VCaP (cell line): ENCODE data around the gene RELT.

ENCODE experiments used
- H3K27ac ChIP-seq: fragments of 450-650 bp; 2 replicates; pipeline ENCODE4 v1.5.1; 2017
- TF ChIP-seq, protein P1 (sequence below): fragments of 450-650 bp; conservative IDR thresholded peaks from 2 replicates; pipeline ENCODE4 v1.5.1; 2017; ENCODE audit warnings: mild to moderate bottlenecking, moderate library complexity

Gene RELT

DNA sequence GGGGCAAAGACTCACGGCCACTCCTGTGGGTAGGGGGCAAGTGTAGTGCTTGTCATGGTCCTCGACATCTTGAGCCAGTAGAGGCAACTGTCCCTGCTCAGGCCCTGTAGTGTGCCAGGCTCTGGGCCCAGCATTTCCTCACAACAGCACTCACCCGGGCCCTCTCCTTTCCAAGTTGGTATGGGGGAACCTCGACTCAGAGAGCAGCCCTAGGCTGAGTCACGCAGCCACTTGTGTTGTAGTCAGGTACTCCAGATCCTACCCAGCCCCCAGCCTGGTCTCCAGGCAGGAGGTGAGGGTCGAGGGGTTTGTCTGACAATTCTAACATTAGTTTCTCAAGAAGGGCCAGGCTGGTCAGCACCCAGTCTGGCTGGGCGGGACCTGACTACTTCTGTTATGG lies 4.1 kb downstream of the RELT start:
- TF ChIP-seq, protein P1, sequence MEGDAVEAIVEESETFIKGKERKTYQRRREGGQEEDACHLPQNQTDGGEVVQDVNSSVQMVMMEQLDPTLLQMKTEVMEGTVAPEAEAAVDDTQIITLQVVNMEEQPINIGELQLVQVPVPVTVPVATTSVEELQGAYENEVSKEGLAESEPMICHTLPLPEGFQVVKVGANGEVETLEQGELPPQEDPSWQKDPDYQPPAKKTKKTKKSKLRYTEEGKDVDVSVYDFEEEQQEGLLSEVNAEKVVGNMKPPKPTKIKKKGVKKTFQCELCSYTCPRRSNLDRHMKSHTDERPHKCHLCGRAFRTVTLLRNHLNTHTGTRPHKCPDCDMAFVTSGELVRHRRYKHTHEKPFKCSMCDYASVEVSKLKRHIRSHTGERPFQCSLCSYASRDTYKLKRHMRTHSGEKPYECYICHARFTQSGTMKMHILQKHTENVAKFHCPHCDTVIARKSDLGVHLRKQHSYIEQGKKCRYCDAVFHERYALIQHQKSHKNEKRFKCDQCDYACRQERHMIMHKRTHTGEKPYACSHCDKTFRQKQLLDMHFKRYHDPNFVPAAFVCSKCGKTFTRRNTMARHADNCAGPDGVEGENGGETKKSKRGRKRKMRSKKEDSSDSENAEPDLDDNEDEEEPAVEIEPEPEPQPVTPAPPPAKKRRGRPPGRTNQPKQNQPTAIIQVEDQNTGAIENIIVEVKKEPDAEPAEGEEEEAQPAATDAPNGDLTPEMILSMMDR = no peak
- peak overlapping the region; percentile 34 for H3K27ac ChIP-seq

GRCh38 chr11:73380897-73381410 lies 4.8 kb downstream of the RELT start:
- H3K27ac ChIP-seq = no peak overlapping the region
- TF ChIP-seq, protein P1 = no peak

- TF ChIP-seq, protein P1 = no peak
- no peak overlapping the region for H3K27ac ChIP-seq
Observed at GRCh38 chr11:73381589-73381988, 5.4 kb downstream of the RELT start.

DNA sequence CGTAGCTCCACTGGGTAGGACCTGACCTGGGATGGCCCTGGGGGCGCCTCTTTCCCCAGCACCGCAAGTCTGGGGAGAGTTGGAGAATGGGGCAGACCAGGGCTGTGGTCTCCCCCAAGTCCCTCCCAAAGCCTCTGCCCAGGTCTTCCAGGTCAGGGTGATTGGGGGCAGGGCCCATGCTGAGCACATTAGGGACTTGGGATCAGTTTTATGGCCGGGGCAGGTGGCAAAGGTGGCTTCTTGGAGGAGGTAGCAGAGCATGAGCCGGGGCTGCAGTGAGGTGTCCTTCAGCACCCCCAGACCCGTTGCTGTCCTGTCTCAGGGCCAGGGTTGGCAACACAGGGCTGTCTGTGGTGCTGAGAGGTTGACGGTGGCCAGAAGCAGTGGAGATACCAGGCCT lies 6.0 kb downstream of the RELT start:
- no peak overlapping the region for H3K27ac ChIP-seq
- TF ChIP-seq, protein P1 = no peak

DNA sequence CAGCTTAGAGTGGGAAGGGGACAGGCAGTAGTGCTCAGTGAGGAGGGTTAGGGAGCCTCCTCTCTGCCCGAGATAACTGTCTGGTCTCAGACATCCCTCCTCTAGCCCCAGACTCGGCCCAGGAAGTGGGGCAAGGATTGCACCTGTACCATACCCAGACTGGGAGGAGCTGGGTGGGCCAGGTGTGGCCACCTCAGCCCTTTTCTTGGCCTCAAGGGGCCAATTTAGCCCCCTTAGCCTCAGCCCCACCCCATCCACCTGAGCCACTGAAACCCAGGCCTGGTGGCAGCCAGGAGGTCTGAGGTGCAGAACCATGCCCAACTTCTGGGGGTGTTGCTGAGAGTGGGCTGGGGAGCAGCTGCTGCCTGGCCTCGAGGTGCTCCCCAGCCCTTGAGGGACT lies 6.5 kb downstream of the RELT start:
- no peak overlapping the region for H3K27ac ChIP-seq
- TF ChIP-seq, protein P1 = no peak

GRCh38 chr11:73383249-73384124 lies 7.3 kb downstream of the RELT start:
- TF ChIP-seq, protein P1 = no peak
- H3K27ac ChIP-seq = no peak overlapping the region

DNA sequence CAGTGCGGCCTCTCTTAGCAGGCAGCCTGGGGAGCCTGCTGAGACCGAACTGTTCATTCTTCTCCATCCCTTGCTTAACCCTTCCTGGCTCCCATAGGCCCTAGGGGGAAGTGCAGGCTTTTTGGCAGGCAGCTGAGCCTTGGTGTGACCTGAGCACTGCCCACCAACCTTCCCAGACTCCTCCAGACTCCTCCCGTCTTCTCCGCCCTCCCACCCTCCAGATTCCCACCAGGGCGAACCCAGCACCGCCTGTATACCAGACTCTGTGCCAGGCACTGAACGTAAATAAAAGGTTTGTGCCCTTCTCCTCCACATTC lies 7.9 kb downstream of the RELT start:
- H3K27ac ChIP-seq = no peak overlapping the region
- TF ChIP-seq, protein P1 = no peak
